Measurements from ENCODE around the gene LRMDA. TPM values are rescaled to one million over a fixed set of nuclear protein-coding genes. Genes with fewer than 3 reads are reported as not detected.
A peak's percentile ranks its signal among the peaks of the same experiment; 100 is the strongest.

The LRMDA gene
- total RNA-seq, 4 donors from 2014 or later: 1.5 to 15.7 (median 4.6) TPM

DNA sequence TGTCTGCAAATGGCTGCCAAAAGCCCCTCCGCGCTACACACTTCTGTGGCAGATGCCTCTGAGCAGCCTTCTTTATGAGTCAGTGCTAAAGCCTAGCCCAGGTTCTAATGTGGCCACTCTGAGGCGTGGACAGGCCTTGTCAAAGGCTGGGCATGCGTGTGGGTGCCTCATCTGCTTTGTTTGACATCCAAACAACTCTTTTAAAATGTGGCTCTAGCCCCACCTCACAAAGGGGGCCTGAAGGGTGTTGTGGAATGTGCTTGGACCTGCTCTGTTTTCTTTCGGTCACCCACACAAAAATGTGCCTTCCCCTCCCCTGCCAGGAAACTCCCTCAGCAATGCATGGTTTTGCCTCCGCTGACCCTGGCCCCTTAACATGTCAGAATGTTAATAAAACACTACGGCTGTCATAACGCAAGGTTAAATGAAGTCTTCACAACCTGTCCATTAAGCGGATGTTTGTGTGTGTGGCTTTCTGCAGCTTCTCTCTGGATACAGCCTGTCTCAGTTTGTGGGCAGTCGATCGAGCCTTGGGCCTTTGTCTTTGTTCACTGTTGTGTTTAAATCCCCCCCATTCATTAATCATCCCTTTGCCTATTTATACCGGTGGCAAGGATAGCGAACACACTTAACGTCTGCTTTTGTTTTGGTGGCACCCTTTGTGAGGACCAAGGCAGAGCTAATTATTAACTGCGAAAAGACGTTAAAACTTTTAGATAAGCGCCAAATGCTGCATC, 718.9 kb downstream of the LRMDA start:
- H3K4me3 ChIP-seq: no peak overlapping the region
- peak; percentile 42 to 55 for DNase-seq
- intact Hi-C loops (cut with DNase I; ENCODE audit: low total_unique reads): no loop called here
- H3K27me3 ChIP-seq: no peaks in the 10 kb centered on the region
- no peaks in the 10 kb centered on the region for H3K36me3 ChIP-seq
- TF ChIP-seq CTCF (IDR thresholded peaks at IDR 0.05): no peak
- no peak for TF ChIP-seq POLR2A (IDR thresholded peaks at IDR 0.05)
- peak overlapping the region; percentile 77 to 80 for H3K27ac ChIP-seq
- no peaks in the 10 kb centered on the region for H3K9me3 ChIP-seq
- H3K4me1 ChIP-seq: peaks cover 0 to 6% of the 10 kb centered on the region in 2 donors

- intact Hi-C loops (cut with DNase I; ENCODE audit: low total_unique reads): no loop called here
- no peak overlapping the region for H3K4me3 ChIP-seq
- H3K9me3 ChIP-seq: no peaks in the 10 kb centered on the region
- no peaks in the 10 kb centered on the region for H3K36me3 ChIP-seq
- DNase-seq: peak in 1 of 2 donors; percentile 26
- TF ChIP-seq POLR2A (IDR thresholded peaks at IDR 0.05): no peak
- no peak for TF ChIP-seq CTCF (IDR thresholded peaks at IDR 0.05)
- H3K27ac ChIP-seq: peak overlapping the region; percentile 77 to 80
- peaks cover 0 to 6% of the 10 kb centered on the region in 2 donors for H3K4me1 ChIP-seq
- no peaks in the 10 kb centered on the region for H3K27me3 ChIP-seq
Measured at GRCh38 chr10:76150876-76151288, 719.5 kb downstream of the LRMDA start.

DNA sequence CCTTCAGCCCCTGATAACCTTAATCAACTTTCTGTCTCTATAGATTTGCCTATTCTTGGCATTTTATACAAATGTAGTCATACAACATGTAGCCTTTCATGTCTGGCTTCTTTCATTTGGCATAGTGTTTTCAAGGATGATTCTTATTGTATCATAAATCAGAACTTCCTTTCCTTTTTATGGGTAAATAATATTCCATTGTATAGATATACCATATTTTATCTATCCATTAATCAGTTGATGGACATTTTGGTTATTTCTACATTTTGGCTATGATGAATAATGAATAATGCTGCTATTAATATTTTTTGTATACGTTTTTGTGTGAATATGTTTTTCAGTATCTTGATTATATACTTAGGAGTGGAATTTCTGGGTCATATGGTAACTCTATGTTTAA, 720.8 kb downstream of the LRMDA start:
- DNase-seq: no peak

GRCh38 chr10:76155961-76156360, 724.5 kb downstream of the LRMDA start:
- Histone ChIP-seq H3K4me3 (no peak overlapping the region), H3K27me3 (no peaks in the 10 kb centered on the region)
- DNase-seq: no peak

More for the DNA sequence above, 720.8 kb downstream of the LRMDA start:
- Histone ChIP-seq H3K36me3 (no peaks in the 10 kb centered on the region), H3K4me3 (no peak overlapping the region), H3K27ac (no peak overlapping the region), H3K9me3 (no peaks in the 10 kb centered on the region), H3K27me3 (no peaks in the 10 kb centered on the region), H3K4me1 (peaks cover 0 to 6% of the 10 kb centered on the region in 2 donors)
- intact Hi-C loops (cut with DNase I; ENCODE audit: low total_unique reads): no loop called here
- TF ChIP-seq CTCF (IDR thresholded peaks at IDR 0.05) (no peak), POLR2A (IDR thresholded peaks at IDR 0.05) (no peak)

More at GRCh38 chr10:76155961-76156360, 724.5 kb downstream of the LRMDA start:
- Histone ChIP-seq H3K4me1 (no peaks in the 10 kb centered on the region), H3K9me3 (no peaks in the 10 kb centered on the region), H3K27ac (no peak overlapping the region), H3K36me3 (no peaks in the 10 kb centered on the region)
- intact Hi-C loops (cut with DNase I; ENCODE audit: low total_unique reads): no loop called here
- TF ChIP-seq CTCF (IDR thresholded peaks at IDR 0.05) (no peak), POLR2A (IDR thresholded peaks at IDR 0.05) (no peak)
